Left ventricle myocardium inferior (tissue), 1 donor: ENCODE results near the gene CLCN2. TPM values are rescaled to one million over a fixed set of nuclear protein-coding genes. Genes with fewer than 3 reads are reported as not detected.

Source experiments
- DNase-seq: peaks from one replicate; pipeline ENCODE4 v3.0.0-alpha.2; 2020
- H3K27ac ChIP-seq: fragments of 200-600 bp; replicated peaks from 2 replicates; pipeline ENCODE4 v1.8.0; 2021
- H3K27me3 ChIP-seq: fragments of 200-600 bp; 2 replicates; pipeline ENCODE4 v1.8.0; 2021; ENCODE audit warnings: low read depth
- H3K36me3 ChIP-seq: fragments of 200-600 bp; 2 replicates; pipeline ENCODE4 v1.8.0; 2021
- H3K4me1 ChIP-seq: fragments of 200-600 bp; 2 replicates; pipeline ENCODE4 v1.8.0; 2021
- H3K4me3 ChIP-seq: fragments of 200-600 bp; 2 replicates; pipeline ENCODE4 v1.8.0; 2021; ENCODE audit warnings: mild to moderate bottlenecking, moderate library complexity
- H3K9me3 ChIP-seq: fragments of 200-600 bp; replicated peaks from 2 replicates; pipeline ENCODE4 v1.8.0; 2021
- intact Hi-C: fragments of 100-400 bp; cut with micrococcal nuclease; formaldehyde crosslinking; loops from one replicate; pipeline ENCODE4 v1.11.0; 2022
- total RNA-seq: library from RNA; stranded (reverse); fragmentation: NEBNext Ultra II Directional; extraction: Animal tissue kit (Norgen Biotek cat#: 25700); gene quantifications from one replicate; pipeline ENCODE4 v1.2.1, GENCODE V29; 2021
- TF ChIP-seq, protein P1 (sequence below): fragments of 200-600 bp; IDR thresholded peaks from 2 replicates; pipeline ENCODE4 v1.8.0; 2021; ENCODE audit warnings: antibody characterized with exemption, mild to moderate bottlenecking, borderline replicate concordance
- donor health status: DM: no; HTN: yes; CAD: no; lungs with severe emphysema.

CLCN2 gene
- total RNA-seq, 1 donor from 2014 or later: 1.7 TPM

DNA sequence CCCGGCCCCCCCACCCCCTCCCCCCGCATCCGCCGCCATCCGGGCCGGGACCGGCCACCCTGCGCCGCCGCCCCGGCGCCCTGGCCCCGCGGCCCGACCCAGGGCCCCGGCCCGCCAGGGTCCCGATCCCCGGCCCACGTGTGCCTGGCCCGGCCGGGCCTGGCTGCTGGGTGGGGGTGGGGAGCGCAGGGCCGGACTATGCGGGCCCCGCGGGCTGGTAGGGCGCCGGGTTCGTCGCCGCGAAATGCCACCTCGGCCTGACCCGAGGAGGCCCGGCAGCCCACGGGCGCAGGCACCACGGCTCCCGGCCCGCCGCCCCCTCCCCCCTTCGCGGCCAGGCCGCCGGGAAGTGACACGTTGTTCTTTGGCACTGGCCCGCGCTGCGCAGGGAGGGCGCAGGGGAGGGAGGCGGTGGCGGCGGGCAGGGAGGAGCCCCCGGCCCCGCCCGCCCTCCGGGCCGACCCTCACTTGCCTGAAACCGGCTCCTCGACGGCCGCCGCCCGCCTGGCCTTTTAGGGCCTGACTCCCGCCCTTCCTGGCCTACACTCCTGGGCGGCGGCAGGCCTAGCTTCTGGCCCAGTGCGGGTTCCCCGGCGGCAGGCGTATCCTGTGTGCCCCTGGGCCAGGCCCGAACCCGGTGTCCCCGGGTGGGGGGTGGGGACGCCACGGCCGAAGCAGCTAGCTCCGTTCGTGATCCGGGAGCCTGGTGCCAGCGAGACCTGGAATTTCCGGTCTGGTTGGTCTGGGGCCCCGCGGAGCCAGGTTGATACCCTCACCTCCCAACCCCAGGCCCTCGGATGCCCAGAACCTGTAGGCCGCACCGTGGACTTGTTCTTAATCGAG, 46.5 kb downstream of the CLCN2 start:
- intact Hi-C loops: no loop called here
- H3K9me3 ChIP-seq: no peaks in the 10 kb centered on the region
- peaks cover 53% of the 10 kb centered on the region for H3K4me1 ChIP-seq
- DNase-seq: peak; percentile 90
- TF ChIP-seq, protein P1, sequence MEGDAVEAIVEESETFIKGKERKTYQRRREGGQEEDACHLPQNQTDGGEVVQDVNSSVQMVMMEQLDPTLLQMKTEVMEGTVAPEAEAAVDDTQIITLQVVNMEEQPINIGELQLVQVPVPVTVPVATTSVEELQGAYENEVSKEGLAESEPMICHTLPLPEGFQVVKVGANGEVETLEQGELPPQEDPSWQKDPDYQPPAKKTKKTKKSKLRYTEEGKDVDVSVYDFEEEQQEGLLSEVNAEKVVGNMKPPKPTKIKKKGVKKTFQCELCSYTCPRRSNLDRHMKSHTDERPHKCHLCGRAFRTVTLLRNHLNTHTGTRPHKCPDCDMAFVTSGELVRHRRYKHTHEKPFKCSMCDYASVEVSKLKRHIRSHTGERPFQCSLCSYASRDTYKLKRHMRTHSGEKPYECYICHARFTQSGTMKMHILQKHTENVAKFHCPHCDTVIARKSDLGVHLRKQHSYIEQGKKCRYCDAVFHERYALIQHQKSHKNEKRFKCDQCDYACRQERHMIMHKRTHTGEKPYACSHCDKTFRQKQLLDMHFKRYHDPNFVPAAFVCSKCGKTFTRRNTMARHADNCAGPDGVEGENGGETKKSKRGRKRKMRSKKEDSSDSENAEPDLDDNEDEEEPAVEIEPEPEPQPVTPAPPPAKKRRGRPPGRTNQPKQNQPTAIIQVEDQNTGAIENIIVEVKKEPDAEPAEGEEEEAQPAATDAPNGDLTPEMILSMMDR: no peak
- H3K4me3 ChIP-seq: peak overlapping the region; percentile 83
- H3K27ac ChIP-seq: peak overlapping the region; percentile 98
- H3K36me3 ChIP-seq: peaks cover 20% of the 10 kb centered on the region
- no peaks in the 10 kb centered on the region for H3K27me3 ChIP-seq

DNA sequence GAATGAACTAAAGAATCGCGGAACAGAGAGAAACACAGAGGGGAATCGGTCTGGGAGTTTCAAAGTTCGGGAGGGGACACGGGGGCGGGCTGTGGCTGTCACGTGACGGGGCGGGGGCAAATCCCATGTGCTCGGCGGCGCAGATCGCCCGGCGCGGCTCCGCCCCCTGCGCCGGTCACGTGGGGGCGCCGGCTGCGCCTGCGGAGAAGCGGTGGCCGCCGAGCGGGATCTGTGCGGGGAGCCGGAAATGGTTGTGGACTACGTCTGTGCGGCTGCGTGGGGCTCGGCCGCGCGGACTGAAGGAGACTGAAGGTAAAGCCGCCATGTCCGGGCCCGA, 47.1 kb downstream of the CLCN2 start, which contains the start of gene EIF4G1:
EIF4G1 (plus strand) TSS at position 244 of the 337 bp plus-strand sequence. CDS start 1,191 bp downstream, outside the sequence.
- no peaks in the 10 kb centered on the region for H3K27me3 ChIP-seq
- H3K4me1 ChIP-seq: peaks cover 47% of the 10 kb centered on the region
- TF ChIP-seq, protein P1: no peak
- intact Hi-C loops: no loop called here
- peak within 1 kb of the TSS; percentile 83 for H3K4me3 ChIP-seq
- peaks cover 20% of the 10 kb centered on the region for H3K36me3 ChIP-seq
- DNase-seq: peak; percentile 96
- peak within 1 kb of the TSS; percentile 98 for H3K27ac ChIP-seq
- no peaks in the 10 kb centered on the region for H3K9me3 ChIP-seq

DNA sequence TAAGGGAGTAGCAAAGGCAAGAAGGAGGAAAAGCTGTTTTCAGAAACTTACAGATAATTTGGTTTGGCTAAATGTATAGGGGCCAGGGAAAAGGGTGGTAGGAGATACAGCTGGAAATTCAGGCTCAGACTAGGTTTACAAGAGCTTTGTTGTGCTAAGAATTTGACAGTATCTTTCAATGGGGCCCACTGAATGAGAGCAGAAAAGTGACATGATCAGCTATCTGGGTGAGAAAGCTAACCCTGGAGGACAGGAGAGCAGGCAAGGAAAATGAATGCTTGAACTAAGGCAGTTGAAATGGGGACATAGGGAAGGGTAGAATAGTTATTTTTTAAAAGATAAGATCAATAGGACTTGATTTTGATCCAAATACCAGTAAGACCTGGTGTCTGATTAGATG, 49.8 kb downstream of the CLCN2 start:
- H3K27ac ChIP-seq: no peak overlapping the region
- no peaks in the 10 kb centered on the region for H3K27me3 ChIP-seq
- intact Hi-C loops: no loop called here
- peaks cover 27% of the 10 kb centered on the region for H3K36me3 ChIP-seq
- no peak overlapping the region for H3K4me3 ChIP-seq
- TF ChIP-seq, protein P1: no peak
- no peak for DNase-seq
- H3K4me1 ChIP-seq: peaks cover 21% of the 10 kb centered on the region
- H3K9me3 ChIP-seq: no peaks in the 10 kb centered on the region

DNA sequence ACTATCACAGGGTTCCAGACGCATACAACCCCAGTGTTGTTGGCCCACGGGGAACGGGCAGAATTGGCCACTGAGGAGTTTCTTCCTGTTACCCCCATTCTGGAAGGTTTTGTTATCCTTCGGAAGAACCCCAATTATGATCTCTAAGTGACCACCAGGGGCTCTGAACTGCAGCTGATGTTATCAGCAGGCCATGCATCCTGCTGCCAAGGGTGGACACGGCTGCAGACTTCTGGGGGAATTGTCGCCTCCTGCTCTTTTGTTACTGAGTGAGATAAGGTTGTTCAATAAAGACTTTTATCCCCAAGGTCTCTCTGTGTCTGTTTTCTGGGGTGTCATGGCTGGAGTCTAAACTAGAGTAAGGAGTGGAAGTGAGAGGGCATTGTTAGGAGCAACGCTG, 52.7 kb downstream of the CLCN2 start:
- peaks cover 2% of the 10 kb centered on the region for H3K4me1 ChIP-seq
- no peak overlapping the region for H3K27ac ChIP-seq
- DNase-seq: no peak
- H3K4me3 ChIP-seq: no peak overlapping the region
- TF ChIP-seq, protein P1: no peak
- no peaks in the 10 kb centered on the region for H3K27me3 ChIP-seq
- H3K9me3 ChIP-seq: no peaks in the 10 kb centered on the region
- peaks cover 56% of the 10 kb centered on the region for H3K36me3 ChIP-seq
- intact Hi-C loops: no loop called here

DNA sequence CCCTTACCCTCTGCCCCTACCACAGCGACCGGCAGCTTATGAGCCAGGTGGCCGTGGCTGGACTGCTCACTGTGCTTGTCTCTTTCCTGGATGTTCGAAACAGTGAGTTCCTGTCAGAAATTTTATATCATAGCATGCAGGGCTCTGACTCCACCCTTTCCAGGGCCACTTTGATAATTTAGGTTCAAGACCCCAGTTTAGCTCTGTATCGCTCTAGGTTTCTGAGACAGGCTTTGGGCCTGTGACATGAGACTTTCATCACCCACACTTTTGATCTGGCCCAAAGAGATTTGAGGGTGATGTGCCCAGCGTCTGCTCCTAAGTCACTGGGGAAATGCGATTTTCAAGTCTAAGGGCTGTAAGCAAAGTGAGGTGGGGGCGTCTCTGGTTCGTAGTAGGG, 53.5 kb downstream of the CLCN2 start:
- no peaks in the 10 kb centered on the region for H3K4me1 ChIP-seq
- TF ChIP-seq, protein P1: no peak
- no peak for DNase-seq
- peaks cover 64% of the 10 kb centered on the region for H3K36me3 ChIP-seq
- H3K27ac ChIP-seq: no peak overlapping the region
- no peaks in the 10 kb centered on the region for H3K27me3 ChIP-seq
- no peaks in the 10 kb centered on the region for H3K9me3 ChIP-seq
- no peak overlapping the region for H3K4me3 ChIP-seq
- intact Hi-C loops: no loop called here
